ENCODE measurements around the gene REV3L.

Gene REV3L

DNA sequence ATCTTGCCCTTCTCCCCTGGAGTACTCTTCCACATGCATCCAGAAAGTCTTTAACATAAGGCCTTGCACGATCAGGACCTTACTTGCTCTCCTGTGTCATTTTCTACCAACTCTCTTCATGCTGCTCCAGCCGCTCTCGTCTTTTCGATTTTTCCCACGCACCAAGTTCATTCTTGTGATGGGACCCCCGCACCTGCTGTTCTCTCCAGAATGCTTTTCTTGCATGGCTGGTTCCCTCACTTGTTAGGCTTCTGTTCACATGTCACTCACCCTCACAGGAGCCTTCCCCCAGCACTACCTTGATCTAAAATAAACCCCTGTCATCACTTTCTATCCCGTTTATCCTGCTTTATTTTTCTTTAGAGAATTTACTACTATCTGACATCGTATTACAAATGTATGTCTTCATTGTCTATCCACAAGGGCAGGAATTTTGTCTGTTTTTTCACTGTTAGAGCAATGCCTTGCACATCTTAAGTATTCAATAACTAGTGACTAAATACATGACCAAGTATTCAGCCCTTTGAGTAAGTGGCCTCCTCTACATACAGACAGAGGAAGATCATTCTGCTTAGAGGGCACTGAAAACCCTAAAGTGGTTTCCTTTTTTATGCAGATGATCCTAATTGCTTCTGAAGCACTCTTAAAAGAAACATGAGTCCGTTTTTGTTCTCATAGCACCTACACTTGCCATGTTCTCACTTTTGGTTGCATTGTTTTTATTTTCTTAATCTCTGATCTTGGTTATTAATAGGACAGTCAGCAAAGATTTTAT, 228.8 kb downstream of the REV3L start:
- no peak for DNase-seq

DNA sequence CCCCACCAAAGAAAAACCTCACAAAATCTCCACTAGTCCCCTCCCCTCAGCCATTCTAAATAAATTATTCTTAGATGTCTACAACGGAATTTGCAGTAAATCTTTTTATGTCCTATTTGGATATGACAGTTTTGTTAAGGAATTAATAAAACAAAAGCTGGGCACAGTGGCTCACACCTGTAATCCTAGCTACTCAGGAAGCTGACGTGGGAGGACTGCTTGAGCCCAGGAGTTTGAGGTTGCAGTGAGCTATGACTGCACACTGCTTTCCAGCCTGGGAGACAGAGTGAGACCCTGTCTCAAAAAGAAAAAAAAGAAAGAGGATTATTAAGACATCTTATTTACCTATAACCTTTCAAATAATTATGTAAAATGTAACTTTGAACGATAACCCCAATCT, 230.3 kb downstream of the REV3L start:
- DNase-seq = no peak

DNA sequence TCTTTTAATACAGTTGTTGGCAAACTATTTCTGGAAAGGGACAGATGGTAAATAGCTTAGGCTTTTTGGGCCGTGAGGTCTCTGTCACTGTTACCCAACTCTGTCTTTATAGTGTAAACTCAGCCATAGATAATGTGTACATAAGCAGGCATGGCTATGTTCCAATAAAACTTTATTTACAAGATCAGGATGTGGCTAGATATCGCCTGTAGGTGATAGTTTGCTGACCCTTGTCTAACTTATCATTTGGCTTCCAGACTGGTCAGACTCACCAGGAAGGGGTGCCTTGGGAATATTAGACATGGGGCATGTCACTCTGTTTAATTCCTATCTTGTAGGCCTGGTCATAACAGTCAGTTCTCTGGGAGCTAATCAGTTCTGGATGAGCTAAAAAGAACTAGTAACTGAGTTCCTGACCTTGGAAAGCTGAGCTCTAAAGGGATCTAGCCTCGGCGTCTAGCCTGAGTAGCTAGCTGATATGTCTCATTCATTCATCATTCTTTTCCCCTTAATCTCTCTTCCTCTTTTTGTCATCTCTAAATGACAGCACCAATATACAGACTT, 232.1 kb downstream of the REV3L start:
- DNase-seq = no peak

Measured in stimulated activated naive CD4-positive, alpha-beta T cell treated with Interleukin-2 at 50 U/mL for 16 hours (primary cell).